Thymus (tissue), 11 donors: ENCODE data around the gene LRRC10B. TPM values are rescaled to one million over a fixed set of nuclear protein-coding genes. Genes with fewer than 3 reads are reported as not detected.

Experiments
- DNase-seq, 9 donors: peaks; one replicate each; pipeline ENCODE4 v3.0.0-alpha.2; 2013; ENCODE audit warnings: low spot score in 9 of 9, low read depth in 6 of 9, missing footprints in 1 of 9
- H3K27ac ChIP-seq, 2 donors: one replicate each; pipeline ENCODE4 v1.5.1; 2013; ENCODE audit warnings: control low read depth in 1 of 2, low read depth in 1 of 2, low read length in 1 of 2, mild to moderate bottlenecking in 1 of 2, moderate library complexity in 1 of 2
- H3K27me3 ChIP-seq, 2 donors: one replicate each; pipeline ENCODE4 v1.5.1; 2013; ENCODE audit warnings: low read length in 1 of 2; ENCODE audit not compliant: control insufficient read depth in 2 of 2, insufficient read depth in 1 of 2
- H3K36me3 ChIP-seq, 2 donors: one replicate each; pipeline ENCODE4 v1.5.1; 2013; ENCODE audit warnings: low read length in 1 of 2, mild to moderate bottlenecking in 1 of 2, moderate library complexity in 1 of 2; ENCODE audit not compliant: control insufficient read depth in 2 of 2, insufficient read depth in 2 of 2
- H3K4me1 ChIP-seq, 2 donors: one replicate each; pipeline ENCODE4 v1.5.1; 2013; ENCODE audit warnings: low read length in 2 of 2; ENCODE audit not compliant: control insufficient read depth in 2 of 2, insufficient read depth in 2 of 2
- H3K4me3 ChIP-seq, 2 donors: one replicate each; pipeline ENCODE4 v1.5.1; 2013; ENCODE audit warnings: low read length in 2 of 2, control low read depth in 1 of 2, mild to moderate bottlenecking in 1 of 2
- H3K9me3 ChIP-seq, 2 donors: one replicate each; pipeline ENCODE4 v1.5.1; 2013; ENCODE audit warnings: low read length in 1 of 2, mild to moderate bottlenecking in 1 of 2; ENCODE audit not compliant: control insufficient read depth in 2 of 2, insufficient read depth in 1 of 2
- WGBS: extraction: QIAGEN DNeasy Blood & Tissue Kit; methylation state at CpG from one replicate; pipeline ENCODE4 v1.1.7; 2013; 5-methylcytosine and 5-hydroxymethylcytosine counted together
- polyA plus RNA-seq: library from polyadenylated mRNA; stranded (reverse); fragments of 200-250 nt; gene quantifications from one replicate; pipeline ENCODE4 v1.2.3, GENCODE V29; 2013
- total RNA-seq: library from RNA; stranded (reverse); fragments of 120-200 nt; gene quantifications from one replicate; pipeline ENCODE4 v1.2.4, GENCODE V29; 2013
- donor health status: healthy.

The LRRC10B gene
- total and polyA plus RNA-seq, 2 donors: 2.7 to 4.1 TPM

DNA sequence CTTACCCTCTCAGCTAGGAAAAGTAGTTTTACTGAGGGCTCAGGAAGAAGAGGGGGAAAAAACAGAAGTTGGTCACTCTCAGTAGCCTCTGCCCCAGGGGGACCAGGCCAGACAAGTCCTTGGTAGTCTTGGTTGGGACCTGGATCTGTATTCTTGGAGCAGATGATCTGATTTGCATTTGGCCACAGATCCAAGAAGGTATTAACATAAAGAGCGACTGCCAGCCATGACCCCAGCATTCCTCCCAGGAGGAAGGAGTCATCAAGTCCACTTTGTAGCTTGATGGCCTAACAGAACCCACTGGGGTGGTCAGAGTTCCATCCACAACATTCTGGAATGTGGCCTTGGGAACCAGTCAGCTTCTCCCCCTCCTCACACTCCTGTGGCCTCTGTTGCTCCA is 6.0 kb upstream of the LRRC10B start:
- no peaks in the 10 kb centered on the region for H3K36me3 ChIP-seq
- H3K27me3 ChIP-seq: peaks cover 17 to 36% of the 10 kb centered on the region in 2 donors
- no peaks in the 10 kb centered on the region for H3K9me3 ChIP-seq
- no peak overlapping the region for H3K27ac ChIP-seq
- no peak for DNase-seq
- H3K4me1 ChIP-seq: no peaks in the 10 kb centered on the region
- no peak overlapping the region for H3K4me3 ChIP-seq
- 91% methylated on average over 1 of the region's 1 CpG for WGBS

- WGBS: 82% methylated on average over 8 of the region's 8 CpGs
- H3K36me3 ChIP-seq: no peaks in the 10 kb centered on the region
Measured at GRCh38 chr11:61503135-61503770, 5.3 kb upstream of the LRRC10B start.

DNA sequence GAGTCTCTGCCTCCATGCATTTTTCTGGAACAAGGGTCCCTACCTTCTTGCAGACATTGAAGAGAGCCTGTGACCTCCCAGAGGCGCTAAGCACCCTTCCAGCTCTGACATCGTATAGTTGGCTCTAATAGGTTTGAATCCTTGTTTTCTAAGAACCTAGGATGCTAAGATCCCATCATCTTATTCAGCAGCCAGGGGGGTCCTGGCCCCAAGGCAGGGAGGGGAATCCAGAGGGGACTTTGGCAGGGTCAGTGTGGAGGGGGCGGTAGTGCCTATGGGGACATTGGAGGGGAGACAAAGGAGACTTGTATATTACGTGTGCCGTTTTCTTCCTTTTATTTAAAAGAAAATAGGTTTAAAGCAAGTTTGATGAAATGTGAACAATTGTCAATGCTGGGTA is 3.4 kb upstream of the LRRC10B start:
- peaks cover 40 to 56% of the 10 kb centered on the region in 2 donors for H3K27me3 ChIP-seq

More at GRCh38 chr11:61503135-61503770, 5.3 kb upstream of the LRRC10B start:
- Histone ChIP-seq H3K4me3 (no peak overlapping the region), H3K9me3 (no peaks in the 10 kb centered on the region), H3K4me1 (peaks cover under 1 to 3% of the 10 kb centered on the region in 2 donors), H3K27ac (no peak overlapping the region), H3K27me3 (peaks cover 25 to 44% of the 10 kb centered on the region in 2 donors)
- DNase-seq: no peak

DNA sequence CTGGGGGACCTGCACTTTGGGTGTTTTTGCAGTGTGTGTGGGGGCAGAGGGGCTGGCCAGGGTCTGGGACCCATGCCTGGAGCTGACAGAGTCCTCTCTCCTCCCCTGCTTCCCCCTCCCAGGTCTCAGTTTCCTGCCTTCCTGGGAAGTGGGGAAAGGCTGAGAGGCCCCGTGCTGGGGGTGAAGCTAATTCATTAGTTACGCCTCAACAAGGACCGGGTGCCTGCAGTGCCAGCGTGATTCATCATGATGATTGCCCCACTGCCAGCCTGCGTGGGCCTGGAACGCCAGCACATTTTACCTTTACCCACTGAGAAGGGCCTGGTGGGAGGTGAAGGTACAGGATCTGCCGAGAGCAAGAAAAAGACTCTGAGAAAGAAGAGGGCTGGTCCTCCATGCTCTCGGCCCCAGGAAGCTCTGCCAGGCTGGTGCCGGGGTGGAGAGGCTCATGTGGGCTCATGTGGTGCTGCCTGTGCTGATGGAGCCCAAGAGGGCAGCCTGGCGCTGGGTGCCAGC is 2.9 kb upstream of the LRRC10B start:
- H3K9me3 ChIP-seq: no peaks in the 10 kb centered on the region
- H3K4me3 ChIP-seq: no peak overlapping the region
- H3K27ac ChIP-seq: no peak overlapping the region
- peaks cover 10 to 11% of the 10 kb centered on the region in 2 donors for H3K4me1 ChIP-seq
- H3K27me3 ChIP-seq: peaks cover 43 to 62% of the 10 kb centered on the region in 2 donors
- 66% methylated on average over 10 of the region's 10 CpGs for WGBS
- no peak for DNase-seq
- H3K36me3 ChIP-seq: no peaks in the 10 kb centered on the region

More for the DNA sequence above, 3.4 kb upstream of the LRRC10B start:
- DNase-seq: no peak
- no peak overlapping the region for H3K4me3 ChIP-seq
- H3K4me1 ChIP-seq: peaks cover 10 to 11% of the 10 kb centered on the region in 2 donors
- 94% methylated on average over 5 of the region's 5 CpGs for WGBS
- H3K36me3 ChIP-seq: no peaks in the 10 kb centered on the region
- no peaks in the 10 kb centered on the region for H3K9me3 ChIP-seq
- no peak overlapping the region for H3K27ac ChIP-seq

DNA sequence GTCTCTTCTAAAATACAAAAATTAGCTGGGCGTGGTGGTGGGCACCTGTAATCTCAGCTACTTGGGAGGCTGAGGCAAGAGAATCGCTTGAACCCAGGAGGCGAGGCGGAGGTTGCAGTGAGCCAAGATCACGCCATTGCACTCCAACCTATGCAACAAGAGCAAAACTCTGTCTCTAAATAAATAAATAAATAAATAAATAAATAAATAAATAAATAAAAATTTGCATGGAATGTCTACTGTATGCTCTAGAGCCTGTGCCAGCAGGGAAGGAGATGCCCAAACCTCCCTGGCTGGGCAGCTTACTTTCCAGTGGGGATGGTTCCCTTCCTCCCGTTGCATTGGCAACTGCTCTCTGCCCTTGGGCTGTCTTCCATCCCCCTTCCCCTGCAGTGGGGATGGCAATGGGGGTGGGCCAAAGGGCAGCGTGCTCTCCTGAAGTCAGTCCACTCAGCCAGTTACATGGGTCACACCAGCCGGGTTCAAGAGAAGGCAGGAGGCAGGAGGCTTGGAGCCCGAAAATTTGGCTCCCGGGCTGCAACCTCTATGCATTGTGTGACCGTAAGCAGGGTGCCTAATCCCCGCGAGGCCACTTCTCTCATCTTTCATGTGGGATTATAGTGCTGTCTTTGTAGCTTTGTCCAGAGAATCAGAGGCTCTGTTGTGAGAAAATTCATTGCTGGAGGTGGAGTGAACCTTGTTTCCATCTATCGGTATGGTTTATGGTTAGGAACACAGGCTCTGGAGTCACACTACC is 1.4 kb upstream of the LRRC10B start:
- no peak overlapping the region for H3K27ac ChIP-seq
- H3K36me3 ChIP-seq: no peaks in the 10 kb centered on the region
- WGBS: 76% methylated on average over 14 of the region's 14 CpGs
- H3K9me3 ChIP-seq: no peaks in the 10 kb centered on the region
- H3K27me3 ChIP-seq: peaks cover 44 to 72% of the 10 kb centered on the region in 2 donors
- no peak overlapping the region for H3K4me3 ChIP-seq
- peaks cover 10 to 11% of the 10 kb centered on the region in 2 donors for H3K4me1 ChIP-seq
- DNase-seq: no peak

- Histone ChIP-seq H3K27ac (no peak overlapping the region), H3K27me3 (peaks cover 44 to 79% of the 10 kb centered on the region in 2 donors), H3K9me3 (no peaks in the 10 kb centered on the region), H3K4me1 (peaks cover 11 to 14% of the 10 kb centered on the region in 2 donors), H3K4me3 (peak overlapping the region in 1 of 2 donors; percentile 43), H3K36me3 (no peaks in the 10 kb centered on the region)
- peak in 6 of 9 donors; percentile 52 to 81 (median 68) for DNase-seq
- WGBS: 5% methylated on average over 117 of the region's 117 CpGs
Measured at GRCh38 chr11:61509043-61510029, 787 bp downstream of the LRRC10B start.

- Histone ChIP-seq H3K4me1 (peaks cover 11 to 14% of the 10 kb centered on the region in 2 donors), H3K4me3 (no peak overlapping the region), H3K9me3 (no peaks in the 10 kb centered on the region), H3K27me3 (peaks cover 42 to 73% of the 10 kb centered on the region in 2 donors), H3K36me3 (no peaks in the 10 kb centered on the region), H3K27ac (no peak overlapping the region)
- WGBS: 89% methylated on average over 16 of the region's 16 CpGs
- no peak for DNase-seq
Measured at GRCh38 chr11:61510166-61510919, 1.8 kb downstream of the LRRC10B start.

- H3K4me1 ChIP-seq: peaks cover 11 to 14% of the 10 kb centered on the region in 2 donors
- no peak for DNase-seq
- peaks cover 35 to 72% of the 10 kb centered on the region in 2 donors for H3K27me3 ChIP-seq
- H3K27ac ChIP-seq: no peak overlapping the region
- 89% methylated on average over 14 of the region's 14 CpGs for WGBS
- H3K4me3 ChIP-seq: no peak overlapping the region
- no peaks in the 10 kb centered on the region for H3K9me3 ChIP-seq
- H3K36me3 ChIP-seq: no peaks in the 10 kb centered on the region
Measured at GRCh38 chr11:61510974-61511373, 2.4 kb downstream of the LRRC10B start.
